ENCODE measurements around the gene CHAT.
"Not testable (repeated sequence)": the region's sequence is repeated elsewhere in the genome, so short reads cannot be mapped to it uniquely, and the experiment has no call there.

The CHAT gene

DNA sequence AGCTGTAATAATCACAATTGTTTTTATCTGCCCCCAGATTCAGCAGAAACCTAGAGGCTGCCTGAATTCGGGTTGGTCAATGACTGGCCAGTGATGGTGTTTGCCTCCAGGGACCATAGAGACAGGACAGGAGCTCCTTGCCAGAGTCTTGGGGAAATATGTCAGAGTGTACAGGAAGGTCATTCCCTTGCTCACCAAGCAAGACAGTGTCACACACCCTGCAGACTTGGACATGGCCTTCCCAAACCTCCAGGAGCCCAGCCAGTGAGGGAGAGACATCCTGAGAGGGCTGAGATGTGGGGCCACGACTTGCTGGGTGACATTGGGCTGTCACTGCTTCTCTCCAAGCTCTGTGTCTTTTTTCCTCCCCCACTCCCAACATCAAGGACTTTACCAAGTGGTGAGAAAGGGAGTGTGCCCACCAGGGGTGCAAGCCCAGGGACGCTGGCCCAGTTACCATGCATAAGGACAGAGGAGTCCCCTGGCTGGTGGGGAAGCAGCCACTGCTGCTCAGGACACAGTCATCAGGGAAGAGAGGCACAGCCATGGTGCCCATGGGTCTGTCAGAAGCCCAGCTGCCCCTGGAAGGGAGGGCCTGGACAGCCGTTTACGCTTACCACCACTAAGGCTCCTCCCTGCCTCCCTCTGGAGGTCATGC is 40.3 kb downstream of the CHAT start:
- DNase-seq = peak; percentile 50

DNA sequence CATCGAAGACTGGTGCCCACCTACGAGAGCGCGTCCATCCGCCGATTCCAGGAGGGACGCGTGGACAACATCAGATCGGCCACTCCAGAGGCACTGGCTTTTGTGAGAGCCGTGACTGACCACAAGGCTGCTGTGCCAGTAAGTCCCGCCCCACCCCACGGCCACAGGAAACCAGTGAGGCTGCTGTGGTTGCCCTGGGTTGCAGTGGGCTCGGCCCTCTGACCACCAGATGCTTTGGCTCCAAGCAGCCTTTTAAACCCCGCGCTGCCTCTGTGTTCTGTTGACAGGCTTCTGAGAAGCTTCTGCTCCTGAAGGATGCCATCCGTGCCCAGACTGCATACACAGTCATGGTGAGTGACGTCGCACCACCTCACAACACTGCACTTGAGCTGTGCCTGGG is 41.3 kb downstream of the CHAT start:
- no peak for DNase-seq

DNA sequence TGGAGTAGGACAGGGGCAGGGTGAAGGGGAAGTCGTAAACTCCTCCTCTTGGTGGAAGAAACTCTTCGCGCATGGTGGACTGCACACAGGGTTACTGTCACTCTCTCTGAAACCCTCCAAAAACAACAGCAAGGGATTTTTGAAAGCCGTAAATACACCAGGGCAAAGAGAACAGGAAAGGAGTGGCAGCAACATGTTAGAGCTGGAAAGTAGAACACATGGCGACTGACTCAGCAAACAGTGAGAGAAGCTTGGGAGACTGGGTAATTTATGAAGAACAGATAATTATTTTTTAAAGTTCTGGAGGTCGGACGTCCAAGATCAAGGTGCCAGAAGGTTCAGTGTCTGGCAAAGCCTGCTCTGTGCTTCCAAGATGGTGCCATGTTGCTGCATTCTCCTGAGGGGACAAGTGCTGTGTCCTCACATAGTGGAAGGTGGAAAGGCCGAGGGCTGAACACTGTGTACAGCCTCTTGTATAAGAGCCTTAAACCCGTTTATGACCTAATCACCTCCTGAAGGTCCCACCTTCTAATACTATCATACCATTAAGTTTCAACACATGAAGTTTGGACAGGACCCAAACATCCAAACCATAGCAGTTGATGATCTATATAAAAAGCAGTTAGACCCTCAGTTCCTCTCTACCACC is 43.1 kb downstream of the CHAT start:
- no peak for DNase-seq

DNA sequence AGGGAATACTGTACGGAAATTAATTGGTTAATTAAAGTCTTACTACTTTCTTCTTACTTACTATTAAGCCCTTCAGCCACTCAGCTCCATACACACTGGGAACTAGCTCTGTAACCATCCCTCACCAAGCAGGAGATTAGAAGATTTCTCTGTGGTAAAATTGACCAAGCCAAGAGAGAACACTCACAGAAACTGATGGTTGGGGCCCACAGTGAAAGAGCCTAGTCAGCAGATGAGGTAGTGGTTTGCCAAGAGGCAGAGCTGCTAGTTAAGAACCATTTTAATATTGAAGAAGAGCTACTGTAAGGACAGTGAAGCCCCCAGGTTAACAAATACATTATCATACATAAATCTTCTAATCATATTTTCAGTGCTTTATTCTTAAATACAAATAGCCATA is 43.8 kb downstream of the CHAT start:
- no peak for DNase-seq

DNA sequence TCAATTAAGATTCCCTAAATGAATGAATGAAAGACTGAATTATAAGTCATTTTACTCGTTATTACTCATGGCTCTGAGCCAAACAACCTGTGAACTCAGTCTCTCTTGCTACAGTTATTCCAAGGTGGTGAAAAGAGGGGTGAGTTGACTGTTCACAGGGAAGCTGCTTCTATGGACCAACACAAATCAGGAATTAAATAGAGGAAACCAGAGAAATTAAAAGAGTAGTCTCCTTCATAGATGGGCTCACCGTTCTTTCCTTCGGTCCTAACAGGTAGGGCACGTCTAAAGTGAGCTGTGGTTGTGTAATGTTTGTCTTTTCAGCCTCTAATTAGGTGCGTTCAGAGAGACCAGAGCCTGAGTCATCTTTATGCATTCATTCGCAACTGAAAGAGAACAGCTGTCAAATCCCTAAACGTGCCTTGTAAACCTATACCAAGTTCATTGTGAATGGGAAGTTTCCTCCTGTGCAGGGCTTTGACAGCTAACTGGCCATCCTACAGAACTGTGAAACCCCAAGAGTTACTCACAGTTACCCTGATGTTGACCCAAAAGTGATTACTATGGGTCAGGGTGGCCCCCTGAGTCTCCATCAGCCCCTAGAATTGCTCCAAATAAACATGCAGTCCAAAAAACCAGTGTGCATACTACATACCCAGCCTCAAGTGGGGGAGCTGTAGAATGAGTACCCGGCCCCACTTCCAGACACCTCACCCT is 47.5 kb downstream of the CHAT start:
- DNase-seq = peak; percentile 91

DNA sequence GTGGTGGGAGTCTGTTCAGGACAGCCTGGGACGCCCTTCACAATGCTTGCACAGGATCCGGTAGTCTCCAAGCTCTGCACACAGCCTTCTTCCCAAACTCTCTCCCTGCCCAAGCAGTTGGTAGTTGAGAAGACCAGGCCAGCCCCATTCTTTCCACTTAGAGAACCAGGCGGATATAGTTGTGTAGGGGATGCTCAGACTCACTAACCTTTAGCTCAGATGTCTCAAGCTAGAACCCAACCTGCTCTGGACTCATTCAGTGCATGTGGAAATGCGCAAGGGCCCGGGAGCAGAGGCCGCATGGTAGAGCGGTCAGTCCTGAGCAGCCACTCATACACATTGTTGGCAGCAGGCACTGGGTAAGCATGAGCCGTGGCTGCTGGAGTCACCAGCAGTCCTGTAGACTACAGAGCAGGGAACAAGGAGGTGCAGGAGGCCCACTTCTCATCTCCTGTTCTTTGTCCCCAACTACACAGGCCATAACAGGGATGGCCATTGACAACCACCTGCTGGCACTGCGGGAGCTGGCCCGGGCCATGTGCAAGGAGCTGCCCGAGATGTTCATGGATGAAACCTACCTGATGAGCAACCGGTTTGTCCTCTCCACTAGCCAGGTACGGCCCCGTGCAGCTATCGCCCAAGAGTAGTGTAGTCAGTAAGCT is 48.5 kb downstream of the CHAT start:
- DNase-seq = no peak

DNA sequence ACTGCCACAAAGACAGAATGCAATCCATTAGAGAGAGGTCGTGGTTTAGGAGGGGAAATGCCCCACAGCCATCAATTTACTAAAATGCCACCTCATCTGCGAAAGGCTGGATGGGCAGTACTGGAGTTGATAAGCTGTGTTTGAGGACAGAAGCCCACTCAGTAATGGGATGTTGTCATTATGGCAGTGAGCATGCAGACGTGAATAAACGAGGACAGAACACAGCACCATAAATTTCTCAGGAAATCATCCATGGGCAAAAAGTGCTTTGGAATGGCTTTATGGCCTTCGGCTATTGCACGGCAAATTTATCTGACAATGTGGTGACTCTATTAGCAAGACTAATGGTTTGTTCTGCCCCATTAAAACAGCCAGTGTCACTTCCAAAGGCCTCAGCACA is 49.8 kb downstream of the CHAT start:
- no peak for DNase-seq

DNA sequence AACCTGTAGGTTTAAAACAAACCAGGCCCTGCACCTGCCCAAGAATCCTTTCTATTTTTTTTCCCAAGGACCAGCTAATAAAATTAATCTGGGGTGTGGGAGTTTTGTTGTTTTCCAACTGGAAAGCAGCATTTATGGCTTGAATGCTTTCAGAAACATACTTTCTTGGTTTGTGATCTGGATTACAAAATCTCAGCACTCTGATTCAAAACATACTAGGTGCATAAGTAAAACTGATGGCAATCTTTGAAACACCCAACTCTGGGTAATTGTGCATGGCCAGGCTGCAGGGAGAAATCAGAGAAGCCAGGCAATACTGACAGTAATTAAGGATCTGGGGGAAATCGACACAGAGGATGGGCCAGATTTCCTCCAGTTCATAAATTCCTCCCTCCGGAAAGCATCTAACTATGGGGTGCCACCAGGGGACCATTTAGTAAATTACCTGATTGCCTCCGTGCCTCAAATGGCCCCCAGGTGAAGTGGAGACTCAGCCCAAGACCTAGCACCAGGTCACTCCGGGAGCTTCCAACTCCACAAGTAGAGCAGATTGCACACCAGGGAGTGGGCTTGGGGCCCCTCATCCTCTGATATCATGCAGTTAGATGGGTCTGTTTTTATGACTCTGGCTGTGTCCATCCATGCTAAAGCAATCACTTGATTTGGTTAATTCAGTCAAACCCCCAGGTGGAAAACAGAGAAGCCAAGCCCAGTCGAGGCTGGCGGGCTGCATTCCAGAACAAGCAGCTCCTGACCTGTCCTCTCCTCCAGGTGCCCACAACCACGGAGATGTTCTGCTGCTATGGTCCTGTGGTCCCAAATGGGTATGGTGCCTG is 50.4 kb downstream of the CHAT start:
- peak; percentile 40 for DNase-seq

DNA sequence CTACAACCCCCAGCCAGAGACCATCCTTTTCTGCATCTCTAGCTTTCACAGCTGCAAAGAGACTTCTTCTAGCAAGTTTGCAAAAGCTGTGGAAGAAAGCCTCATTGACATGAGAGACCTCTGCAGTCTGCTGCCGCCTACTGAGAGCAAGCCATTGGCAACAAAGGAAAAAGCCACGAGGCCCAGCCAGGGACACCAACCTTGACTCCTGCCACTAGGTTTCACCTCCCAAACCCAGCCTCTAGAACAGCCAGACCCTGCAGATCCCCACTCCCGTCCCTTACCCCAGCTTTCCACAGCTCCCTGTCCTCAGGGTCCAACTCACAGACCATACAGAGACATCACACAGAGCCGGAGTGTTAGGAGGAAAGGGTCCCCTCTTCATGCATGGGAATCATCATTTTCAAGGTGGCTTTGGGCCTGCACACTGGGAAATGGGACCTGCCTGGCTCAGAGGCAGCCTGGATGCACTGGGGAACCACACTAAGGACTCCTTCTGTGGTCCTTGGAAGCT is 51.1 kb downstream of the CHAT start:
- DNase-seq = no peak

DNA sequence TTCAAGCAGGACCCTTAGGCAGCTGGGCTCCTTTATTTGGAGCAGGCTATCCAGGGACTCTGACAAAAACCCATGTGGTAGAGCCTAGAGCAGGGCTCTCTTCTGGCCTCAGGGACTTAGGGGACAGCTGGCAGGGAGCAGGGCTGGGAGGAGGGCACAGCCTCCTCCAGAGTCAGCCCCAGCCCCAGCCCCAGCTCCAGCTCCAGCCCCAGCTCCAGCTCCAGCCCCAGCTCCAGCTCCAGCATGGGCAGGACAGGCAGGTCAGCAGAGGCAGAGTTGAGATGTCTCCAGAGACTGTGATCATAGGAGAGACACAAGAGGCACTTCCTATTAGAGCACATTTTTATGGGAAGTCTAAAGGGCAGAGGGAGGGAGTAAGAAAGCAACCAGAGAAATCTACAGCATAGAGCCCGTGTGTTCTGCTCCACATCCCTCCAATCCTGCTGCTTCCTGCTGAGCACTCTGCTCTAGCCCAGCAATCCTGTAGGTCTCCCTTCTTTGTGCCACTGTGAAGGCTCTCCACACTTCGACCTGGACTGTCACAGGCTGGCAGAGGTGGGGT is 52.3 kb downstream of the CHAT start:
- no peak for DNase-seq

DNA sequence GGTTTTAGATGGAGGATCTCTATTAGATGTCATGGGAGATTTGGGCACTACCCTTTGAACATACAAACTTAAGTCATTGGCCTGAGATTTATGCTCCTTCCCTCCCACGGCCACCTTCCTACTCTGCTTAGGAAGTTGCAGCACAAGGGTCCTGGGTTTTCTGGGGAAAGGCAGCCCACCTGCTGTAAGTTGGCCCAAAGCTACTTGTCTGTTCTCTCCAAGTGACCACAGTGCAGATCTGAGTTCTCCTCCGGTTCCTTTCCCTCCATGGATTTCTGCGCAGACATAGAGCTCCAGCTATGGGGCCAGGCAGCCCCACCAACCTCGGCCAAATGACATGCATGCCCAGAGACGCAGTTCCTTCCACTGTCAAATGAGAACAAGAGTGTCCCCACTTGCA is 52.8 kb downstream of the CHAT start:
- no peak for DNase-seq

DNA sequence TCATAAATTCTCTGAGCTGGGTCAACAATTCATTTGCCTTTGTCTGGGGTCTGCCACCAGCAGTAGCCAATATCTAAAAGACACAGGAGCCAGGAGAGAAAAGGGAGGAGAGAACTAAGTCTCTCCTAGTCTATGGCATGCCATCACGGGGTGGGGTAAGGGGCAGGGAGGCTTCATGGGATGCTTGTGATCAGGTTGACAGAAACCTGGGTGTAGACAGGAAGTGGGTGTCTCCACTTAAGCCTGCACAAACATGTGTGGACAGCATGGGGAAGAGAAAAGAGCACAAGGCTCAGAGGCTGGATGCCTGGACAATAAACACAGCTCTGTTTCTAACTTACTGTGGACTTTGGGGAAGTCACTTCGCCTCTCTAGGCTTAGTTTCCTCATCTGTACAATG is 54.2 kb downstream of the CHAT start:
- DNase-seq = peak; percentile 7

DNA sequence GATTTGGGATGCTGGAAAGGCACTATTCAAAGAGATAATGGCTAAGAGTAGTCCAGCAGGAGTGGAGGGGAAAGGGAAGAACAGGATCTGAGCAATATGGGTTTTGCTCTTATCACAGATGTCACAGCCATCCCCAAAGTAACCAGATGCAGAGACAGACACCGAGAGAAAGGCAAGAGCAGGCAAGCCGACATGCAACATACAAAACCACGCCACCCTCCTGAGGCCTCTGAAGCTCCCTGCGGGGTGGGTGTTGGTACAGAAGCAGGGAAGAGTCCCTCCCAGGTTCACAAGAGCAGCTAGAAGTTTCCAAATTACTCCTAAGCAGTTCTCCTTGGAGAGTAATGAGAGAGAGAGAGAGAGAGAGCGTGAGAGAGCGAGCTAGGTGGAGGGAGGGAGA is 54.8 kb downstream of the CHAT start:
- DNase-seq = no peak

DNA sequence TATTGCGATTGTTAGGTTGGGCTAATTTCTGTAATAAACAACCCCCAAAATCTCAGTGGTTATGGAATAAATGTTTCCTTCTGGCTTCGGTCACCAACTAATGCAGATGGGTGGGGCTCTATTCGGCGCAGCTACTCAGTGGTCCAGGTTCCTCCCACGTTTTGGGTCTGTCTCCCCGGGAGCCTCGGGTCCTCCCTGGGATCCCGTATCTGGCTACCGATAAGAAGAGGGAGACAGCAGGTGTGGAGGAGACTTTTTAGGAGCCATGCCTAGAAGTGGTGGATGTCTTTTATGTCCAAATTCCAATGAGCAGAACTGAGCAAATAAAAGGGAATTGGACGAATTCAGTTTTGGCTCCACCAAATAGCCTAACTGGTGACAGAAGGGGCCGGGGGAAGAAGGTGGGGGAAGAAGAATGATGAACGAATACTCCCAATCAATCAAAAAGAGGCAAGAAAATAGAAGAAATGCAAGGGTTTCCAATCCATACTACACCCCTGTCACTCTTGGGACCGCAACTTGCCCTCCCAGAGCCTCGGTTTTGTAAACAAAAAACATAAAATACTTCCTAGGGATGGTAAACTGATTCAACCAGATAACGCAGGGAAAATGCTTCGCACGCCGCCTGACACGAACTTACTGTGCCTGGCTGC is 65.1 kb downstream of the CHAT start:
- DNase-seq = no peak

DNA sequence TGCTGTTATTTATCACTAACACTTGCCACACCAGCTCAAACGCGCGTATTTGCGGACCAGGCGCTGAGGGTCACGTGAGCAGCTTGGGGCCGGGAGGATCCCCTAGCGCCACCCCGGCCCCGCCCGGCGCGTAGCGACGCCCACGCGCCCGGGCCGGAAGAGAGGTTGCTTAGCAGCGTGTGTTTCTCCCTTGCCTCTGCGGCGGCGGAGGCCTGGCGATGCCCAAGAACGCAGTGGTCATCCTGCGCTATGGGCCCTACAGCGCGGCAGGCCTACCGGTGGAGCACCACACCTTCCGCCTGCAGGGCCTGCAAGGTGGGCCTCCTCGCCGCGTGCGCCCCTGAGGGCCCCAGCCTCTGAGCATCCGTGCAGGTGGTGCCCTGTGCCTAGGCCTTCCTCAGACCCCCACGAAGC is 65.7 kb downstream of the CHAT start, which contains the start of gene C10orf53:
Gene C10orf53 (plus strand): TSS at position 172 of the 414 bp plus-strand sequence. CDS start 47 bp downstream, at position 219.
- peak; percentile 88 for DNase-seq

DNA sequence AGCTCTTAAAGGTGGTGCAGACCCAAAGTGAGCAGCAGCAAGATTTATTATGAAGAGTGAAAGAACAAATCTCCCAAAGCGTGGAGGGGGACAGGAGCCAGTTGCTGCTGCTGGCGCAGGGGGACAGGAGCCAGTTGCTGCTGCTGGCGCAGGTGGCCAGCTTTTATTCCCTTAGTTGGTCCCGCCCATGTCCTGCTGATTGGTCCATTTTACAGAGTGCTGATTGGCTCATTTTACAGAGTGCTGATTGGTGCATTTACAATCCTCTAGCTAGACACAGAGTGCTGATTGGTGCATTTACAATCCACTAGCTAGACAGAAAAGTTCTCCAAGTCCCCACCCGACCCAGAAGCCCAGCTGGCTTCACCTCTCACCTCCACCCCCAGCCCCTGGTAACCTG is 68.6 kb downstream of the CHAT start:
- DNase-seq = not testable (repeated sequence)

DNA sequence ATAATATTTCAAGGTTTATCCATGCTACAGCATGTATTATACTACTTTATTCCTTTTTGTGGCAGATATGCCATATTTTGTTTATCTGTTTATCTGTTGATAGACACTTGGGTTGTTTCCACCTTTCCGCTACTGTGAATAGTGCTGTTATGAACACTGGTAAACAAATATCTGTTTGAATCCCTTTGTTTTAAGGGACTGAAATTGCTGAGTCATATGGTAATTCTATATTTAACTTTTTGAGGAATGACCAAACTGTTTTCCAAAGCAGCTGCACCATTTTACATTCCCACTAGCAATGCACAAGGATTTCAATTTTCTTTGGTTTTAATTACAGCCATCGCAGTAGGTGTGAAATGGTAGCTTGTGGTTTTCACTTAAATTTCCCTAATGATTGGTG is 69.0 kb downstream of the CHAT start:
- DNase-seq = no peak

DNA sequence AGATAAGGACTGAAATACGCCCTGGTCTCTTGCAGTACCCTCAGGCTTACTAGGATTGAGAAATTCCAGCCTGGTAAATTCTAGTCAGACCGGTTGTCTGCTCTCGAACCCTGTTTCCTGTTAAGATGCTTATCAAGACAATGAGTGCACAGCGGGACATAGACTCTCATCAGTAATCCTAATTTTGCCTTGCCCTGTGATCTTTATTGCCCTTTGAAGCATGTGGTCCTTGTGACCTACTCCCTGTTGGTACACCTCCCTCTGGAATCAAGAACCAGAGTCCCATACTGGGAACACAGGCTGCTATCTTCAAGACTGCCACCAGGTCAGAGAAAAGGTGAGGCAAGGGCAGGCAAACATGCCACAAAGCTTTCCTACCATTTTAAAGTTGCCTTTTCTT is 72.8 kb downstream of the CHAT start:
- DNase-seq = no peak

DNA sequence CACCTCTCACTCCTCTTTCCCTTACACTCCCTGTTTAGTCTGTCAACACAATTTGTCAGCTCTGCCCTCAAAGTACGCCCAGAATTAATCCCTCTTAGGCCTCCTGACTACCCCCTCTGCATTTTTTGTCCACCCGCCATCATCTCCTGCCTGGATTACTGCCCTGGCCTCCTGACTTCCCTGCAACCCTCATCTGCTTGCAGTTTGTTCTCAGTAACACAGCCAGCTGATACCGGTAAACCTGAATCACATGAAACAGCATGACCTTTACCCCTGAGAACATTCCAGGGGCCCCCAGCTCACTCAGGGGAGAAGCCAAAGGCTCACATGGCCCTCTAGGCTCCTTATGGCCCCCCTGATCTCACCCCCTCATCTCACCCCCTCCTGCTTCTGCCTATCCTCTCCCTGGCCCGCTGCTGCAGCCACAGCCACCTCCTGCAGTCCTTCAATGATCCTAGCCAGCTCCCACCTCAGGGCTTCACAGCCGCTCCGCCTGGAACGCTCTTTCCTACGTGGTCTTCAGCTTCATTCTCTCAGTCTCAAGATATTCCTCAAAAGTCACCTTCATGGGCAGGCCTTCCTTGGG is 74.5 kb downstream of the CHAT start:
- DNase-seq = no peak

DNA sequence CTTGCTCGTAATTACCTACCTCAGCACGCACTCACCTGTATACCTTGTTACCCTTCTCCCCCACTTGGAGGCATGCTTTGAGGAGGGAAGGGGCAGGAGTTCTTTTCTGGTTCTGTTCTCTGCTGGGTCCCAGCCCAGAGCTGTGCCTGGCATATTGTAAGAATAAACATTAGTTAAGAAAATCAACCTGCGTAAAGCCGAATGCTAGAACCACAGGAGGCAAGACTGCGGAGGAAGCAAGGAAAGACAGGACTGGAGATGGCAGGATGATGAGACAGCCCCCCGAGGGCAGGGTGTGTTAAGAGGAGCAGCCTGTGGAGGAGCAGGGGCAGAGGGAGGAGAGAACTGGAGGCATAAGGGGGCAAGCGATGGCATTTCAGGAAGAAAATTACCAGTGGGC is 75.1 kb downstream of the CHAT start:
- DNase-seq = no peak

DNA sequence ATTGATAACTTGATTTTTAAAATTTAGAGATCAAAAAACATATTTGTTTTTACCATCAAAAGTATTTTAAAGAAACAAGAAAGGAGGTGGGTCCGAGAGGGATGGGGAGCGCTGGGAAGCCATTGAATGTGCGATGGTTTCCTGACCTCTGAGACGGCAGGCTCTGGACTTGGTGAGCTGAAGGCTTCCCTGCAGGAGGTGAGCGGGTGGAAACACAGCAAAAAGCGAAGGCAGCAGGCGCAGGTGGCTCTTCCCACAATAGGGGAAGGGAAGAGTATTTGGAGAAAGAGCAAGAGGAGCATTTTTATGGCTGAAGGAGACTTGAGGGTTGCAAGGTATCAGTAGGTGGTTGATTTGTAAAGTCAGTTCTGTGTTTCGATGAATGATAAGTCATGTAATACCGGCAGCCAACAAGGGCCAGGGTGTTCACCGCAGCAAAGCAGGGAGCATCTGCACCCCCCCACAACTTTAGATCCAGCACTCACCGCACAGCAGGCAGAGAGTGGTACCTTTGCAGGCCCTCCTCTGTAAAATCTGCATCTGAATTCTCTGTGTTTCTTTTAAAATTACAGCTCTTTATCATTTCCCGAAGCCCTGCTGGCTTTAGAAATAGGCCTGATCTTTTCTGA is 76.2 kb downstream of the CHAT start:
- no peak for DNase-seq
